ENCODE data around the gene LSP1.
A peak's percentile ranks its signal among the peaks of the same experiment; 100 is the strongest.

DNA sequence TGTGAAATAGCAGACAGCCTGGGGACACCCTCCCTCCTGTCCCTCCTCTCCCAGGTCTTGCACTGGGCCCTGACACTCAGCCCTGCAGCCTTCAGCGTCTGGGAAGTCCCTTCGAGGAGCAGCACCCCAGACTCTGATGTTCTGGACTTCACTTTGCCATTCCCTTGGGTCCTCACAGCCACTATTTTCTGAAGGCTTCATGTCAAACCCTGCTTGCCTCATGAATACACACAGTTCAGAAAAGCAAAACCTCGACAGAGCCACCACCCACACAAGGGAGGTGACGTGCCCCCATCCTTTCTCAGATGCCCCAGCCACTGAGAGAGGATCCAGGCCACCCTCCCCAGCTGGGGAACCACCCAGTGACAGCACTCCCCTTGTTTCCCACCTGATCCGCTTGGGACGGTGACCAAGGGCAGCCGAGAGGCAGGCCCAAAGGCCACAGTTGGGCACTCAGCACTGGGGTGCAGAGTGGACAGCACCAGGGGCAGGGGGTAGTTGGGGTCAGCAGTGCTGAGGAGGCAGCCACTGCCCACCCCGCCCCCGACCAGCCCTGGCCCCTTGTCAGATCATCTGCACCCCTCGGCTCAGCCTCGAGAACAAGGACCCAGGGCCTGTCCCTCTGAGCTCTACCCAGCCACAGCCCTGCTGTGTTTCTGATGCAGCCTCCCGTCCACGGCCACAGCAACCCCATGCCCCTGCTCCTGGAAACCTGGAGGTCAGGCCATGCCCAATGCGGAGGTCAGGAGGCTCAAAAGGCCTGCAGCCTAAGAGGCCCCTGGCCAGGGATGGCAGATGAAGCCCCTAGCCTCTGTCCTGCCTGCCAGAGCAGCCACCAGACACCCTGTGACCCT, 63.5 kb downstream of the LSP1 start:
- TF ChIP-seq POLR2A (IDR thresholded peaks at IDR 0.05) (no peak), POLR2AphosphoS5 (IDR thresholded peaks at IDR 0.05) (peak; percentile 51 to 80 (median 72))
- TF ChIP-seq, protein P1, sequence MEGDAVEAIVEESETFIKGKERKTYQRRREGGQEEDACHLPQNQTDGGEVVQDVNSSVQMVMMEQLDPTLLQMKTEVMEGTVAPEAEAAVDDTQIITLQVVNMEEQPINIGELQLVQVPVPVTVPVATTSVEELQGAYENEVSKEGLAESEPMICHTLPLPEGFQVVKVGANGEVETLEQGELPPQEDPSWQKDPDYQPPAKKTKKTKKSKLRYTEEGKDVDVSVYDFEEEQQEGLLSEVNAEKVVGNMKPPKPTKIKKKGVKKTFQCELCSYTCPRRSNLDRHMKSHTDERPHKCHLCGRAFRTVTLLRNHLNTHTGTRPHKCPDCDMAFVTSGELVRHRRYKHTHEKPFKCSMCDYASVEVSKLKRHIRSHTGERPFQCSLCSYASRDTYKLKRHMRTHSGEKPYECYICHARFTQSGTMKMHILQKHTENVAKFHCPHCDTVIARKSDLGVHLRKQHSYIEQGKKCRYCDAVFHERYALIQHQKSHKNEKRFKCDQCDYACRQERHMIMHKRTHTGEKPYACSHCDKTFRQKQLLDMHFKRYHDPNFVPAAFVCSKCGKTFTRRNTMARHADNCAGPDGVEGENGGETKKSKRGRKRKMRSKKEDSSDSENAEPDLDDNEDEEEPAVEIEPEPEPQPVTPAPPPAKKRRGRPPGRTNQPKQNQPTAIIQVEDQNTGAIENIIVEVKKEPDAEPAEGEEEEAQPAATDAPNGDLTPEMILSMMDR (IDR thresholded peaks at IDR 0.05 in 8 of 11, conservative IDR thresholded peaks at IDR 0.05 in 3 of 11): no peak
